Right hindlimb (tissue), 1 donor: ENCODE measurements around the gene CBX8.
A peak's percentile ranks its signal among the peaks of the same experiment; 100 is the strongest.
"Not testable (repeated sequence)": the region's sequence is repeated elsewhere in the genome, so short reads cannot be mapped to it uniquely, and the experiment has no call there.

ENCODE experiments used
- DNase-seq: peaks from one replicate; pipeline ENCODE4 v3.0.0-alpha.2; 2018

The CBX8 gene

GRCh38 chr17:79777120-79777893 is 19.6 kb downstream of the CBX8 start:
- peak; percentile 84 for DNase-seq

- DNase-seq = no peak
These were observed 20.3 kb downstream of the CBX8 start for GRCh38 chr17:79776376-79777119.

GRCh38 chr17:79775632-79776031 is 21.2 kb downstream of the CBX8 start:
- DNase-seq = no peak

GRCh38 chr17:79774561-79774975 is 22.3 kb downstream of the CBX8 start:
- DNase-seq = no peak

DNA sequence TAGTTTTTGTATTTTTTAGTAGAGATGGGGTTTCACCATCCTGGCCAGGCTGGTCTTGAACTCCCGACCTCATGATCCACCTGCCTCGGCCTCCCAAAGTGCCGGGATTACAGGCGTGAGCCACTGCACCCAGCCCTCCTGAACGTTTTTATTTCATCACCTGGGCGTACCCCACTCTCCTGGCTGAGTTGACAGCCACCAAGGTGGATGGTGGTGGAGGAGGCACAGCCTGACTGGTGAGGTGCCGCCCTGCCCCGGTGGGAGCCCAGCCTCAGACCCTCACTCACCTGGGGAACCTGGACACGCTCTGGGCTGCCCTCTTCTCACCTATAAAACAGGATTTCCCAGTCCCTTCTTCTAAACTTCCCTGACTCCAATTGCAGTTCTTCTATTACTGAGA is 24.2 kb downstream of the CBX8 start:
- not testable (repeated sequence) for DNase-seq

DNA sequence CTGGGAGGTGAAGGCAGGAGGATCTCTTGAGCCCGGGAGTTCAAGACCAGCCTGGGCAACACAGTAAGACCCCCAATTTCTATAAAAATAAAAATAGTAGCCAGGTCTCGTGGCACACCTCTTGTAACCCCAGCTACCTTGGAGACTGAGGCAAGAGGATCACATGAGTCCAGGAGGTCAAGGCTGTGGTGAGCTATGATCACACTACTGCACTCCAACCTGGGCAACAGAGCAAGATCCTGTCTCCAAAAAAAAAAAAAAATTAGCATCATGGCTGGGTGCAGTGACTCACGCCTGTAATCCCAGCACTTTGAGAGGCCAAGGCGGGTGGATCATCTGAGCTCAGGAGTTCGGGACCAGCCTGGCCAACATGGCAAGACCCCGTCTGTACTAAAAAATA is 25.6 kb downstream of the CBX8 start:
- no peak for DNase-seq

GRCh38 chr17:79769570-79770506 is 27.0 kb downstream of the CBX8 start:
- no peak for DNase-seq

DNA sequence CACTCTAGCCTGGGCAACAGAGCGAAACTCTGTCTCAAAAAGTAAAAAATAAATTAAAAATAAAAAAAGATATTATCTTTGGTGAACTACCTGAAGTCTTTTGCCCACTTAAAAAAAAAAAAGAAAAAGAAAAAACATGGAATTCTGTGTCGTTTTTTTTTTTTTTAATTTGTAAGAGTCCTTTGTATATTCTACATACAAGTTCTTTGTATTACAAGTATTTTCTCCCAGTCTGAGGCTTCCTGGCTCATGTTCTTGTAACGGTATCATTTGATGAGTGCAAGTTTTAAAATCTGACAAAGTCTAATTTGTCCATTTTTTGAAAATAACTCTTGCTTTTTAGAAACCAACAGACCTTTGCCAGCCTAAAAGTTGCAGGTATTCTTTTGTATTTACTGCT is 31.2 kb downstream of the CBX8 start:
- no peak for DNase-seq

DNA sequence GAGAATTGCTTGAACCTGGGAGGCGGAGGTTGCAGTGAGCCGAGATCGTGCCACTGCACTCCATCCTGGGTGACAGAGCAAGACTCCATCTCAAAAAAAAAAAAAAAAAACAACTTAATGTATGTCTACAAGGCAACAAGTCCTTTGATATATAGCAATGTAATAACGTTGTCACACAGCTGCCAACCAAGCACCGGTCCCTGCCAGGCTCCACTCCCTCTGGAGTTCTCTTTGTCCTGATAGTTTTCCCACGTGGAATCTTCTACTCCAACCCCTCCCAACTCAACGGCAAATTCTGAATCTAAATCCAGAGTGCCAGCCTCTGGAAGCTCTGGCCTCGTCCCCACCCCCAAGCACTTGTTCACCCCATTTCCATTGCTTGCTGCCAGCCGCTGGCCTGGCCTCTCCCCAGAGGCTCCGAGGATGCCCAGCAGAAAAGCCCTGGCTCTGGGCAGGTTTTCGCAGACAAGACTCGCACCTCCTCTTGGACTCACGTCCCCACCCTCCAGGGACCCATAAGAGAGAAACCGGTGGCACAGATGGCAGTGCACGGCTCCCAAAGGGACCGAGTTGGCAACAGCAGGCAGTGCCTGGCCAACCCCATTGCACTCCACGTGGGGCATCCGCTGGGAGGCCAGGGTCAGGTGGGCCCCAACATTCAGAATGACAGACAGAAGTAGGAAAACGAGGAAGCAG is 34.8 kb downstream of the CBX8 start:
- DNase-seq = no peak

DNA sequence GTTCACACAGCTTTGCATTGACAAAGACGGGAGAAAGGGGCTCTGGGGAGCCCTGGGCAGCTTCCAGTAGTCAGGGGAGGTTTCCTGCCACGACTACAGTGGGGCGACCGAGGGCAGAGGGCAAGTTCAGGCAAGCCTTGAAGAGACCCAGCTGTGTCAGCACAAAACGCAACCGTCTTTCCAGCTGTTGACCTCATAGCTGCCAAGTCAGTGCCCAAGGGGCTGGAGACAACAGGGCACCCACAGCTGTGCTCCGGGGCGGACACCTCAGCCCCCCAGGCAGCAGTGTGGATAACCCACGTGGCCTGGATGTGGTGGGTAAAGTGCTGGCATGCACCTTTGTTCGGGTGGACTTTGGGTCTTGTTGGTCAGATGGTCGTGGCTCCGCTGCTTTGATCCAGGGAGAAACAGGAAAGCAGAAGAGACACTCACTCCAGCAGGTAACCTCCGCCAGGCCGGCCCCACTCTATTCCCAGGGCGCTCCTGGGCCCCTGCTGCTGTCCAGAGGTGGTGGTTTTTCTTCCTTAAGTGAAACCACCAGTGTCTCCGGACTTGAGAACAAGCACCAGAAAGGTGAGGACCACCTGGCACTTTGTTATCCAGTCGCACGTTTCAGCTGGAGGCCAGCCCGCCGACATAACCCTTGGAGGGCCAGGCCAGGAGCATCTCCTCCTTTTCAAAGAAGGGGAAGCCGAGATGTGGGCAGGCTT is 36.5 kb downstream of the CBX8 start:
- no peak for DNase-seq

DNA sequence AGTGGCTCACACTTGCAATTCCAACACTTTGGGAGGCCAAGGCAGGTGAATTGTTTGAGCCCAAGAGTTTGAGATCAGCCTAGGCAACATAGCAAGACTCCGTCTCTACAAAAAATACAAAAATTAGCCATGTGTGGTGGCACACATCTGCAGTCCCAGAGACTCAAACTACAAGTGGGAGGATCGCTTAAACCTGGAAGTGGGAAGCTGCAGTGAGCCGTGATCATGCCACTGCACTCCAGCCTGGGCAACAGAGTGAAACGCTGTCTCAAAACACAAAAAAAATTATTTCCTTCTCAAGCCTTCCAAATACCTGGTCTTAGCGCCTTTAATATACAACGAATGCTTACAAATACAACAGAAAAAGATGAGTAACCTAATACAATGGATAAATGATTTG is 38.6 kb downstream of the CBX8 start:
- no peak for DNase-seq

- no peak for DNase-seq
These were observed 39.6 kb downstream of the CBX8 start for GRCh38 chr17:79757140-79757745.

DNA sequence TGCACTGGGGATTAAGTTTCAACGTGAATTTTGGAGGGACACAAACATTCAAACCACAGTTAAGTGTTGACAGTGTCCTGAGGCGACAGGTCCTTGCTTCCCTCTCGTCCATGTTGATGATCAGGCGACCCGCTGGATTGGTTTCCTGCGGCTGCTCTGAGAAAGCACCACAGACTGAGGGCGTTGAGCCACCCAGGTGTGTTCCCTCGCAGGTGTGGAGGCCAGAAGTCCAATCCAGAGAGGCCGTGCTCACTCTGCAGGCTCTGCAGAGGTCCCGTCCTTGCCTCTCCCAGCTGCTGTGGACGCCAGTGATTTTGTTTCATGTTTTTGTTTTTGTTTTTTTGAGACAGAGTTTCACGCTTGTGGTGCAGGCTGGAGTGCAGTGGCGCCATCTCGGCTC is 41.3 kb downstream of the CBX8 start:
- DNase-seq = no peak

DNA sequence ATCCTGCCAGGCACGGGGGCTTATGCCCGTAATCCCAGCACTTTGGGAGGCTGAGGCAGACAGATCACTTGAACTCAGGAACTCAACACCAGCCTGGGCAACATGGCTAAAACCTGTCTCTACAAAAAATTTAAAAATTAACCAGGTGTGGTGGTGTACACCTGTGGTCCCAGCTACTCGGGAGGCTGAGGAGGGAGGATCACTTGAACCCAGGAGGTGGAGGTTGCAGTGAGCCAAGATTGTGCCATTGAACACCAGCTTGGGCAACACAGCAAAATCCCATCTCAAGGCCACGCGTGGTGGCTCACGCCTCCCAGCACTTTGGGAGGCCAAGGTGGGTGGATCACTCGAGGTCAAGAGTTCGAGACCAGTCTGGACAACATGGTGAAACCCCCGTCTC is 42.0 kb downstream of the CBX8 start:
- not testable (repeated sequence) for DNase-seq

- no peak for DNase-seq
These were observed 42.5 kb downstream of the CBX8 start for GRCh38 chr17:79754370-79754769.

DNA sequence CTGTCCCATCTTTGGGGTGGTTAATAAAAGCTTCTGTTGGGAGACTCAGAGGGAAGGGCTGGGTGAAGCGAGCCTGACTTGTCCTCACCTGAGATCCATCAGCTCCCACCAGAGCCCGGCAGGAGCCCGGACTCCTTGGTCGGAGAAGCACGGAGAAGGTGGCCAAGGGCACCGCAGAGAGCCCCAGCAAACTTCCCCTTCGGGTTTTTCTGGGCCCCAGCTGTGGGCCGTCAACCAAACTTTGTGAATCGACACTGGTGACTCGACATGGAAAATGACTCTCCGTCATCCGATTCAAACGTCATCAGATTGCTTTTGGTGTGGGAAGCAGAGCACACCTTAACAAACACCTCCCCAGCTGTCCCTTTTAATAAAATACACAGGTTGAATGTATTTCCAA is 44.7 kb downstream of the CBX8 start:
- DNase-seq = no peak

GRCh38 chr17:79750650-79751545 is 46.0 kb downstream of the CBX8 start:
- no peak for DNase-seq

DNA sequence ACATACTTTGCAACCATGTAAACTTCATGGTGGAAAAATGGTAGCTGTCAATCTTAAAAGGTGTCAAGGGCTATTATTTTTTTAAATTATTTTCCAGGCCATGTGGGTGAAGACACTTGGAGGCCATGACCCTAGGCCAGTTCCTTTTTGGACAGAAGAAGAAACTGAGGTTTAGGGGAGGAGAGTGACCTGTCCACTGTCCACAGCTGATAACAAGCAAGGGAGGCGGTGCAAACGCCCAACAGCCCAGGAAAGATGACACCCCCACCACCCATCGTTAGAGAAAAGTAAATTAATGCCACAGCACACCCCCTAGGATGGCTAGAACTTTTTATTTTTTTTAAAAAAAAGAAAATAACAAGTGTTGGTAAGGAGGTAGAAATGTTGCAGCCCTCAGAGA is 46.9 kb downstream of the CBX8 start:
- DNase-seq = no peak

DNA sequence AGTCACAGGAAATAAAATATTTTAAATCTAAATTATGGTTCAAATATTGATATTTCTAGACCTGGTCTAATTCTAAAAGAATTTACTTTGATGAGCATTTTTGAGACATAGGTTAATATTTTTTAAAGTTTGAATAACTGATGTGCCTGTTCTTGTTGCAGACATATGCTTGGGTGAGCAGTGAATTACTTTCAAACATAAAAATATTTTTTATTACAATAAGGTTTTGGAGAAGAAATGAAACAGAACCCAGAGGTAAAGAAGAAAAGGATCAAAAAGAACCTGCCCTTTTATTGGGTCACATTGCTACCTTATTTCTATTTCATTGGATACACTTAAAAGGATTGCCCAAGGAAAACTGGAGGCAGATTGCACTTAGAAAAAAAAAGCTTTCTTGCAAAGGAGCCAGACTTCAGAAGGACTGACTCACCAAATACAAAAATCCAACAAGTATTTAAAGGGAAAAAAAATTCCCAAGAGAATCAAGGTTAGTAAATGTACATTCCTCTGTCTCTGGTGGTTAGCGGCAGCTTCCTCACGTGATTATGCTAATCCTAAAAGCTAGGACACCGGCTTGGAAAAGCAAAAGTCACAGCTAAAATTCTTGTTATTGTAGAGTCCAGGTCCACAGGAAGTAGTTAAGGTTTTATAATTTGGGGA is 47.6 kb downstream of the CBX8 start:
- no peak for DNase-seq
